HepG2 (cell line): ENCODE data around the gene AMBRA1. TPM values are rescaled to one million over a fixed set of nuclear protein-coding genes. Genes with fewer than 3 reads are reported as not detected.
A peak's percentile ranks its signal among the peaks of the same experiment; 100 is the strongest.

Experiments used
- ATAC-seq: fragments of 200-7000 bp; cut with Tn5 transposase; 3 replicates; pipeline ENCODE4 v1.9.1; 2020; ENCODE audit warnings: mild to moderate bottlenecking, moderate library complexity
- BruUV-seq: library from RNA; stranded (reverse); fragments of 400-500 nt; replicated peaks from 2 replicates; lab custom pipeline; 2021; lab: Mats Ljungman, UMichigan
- CTCF ChIA-PET: fragments of 300-600 bp; formaldehyde crosslinking; extraction: SDS; loops from one replicate; lab custom pipeline; 2021; ENCODE audit warnings: low total read pairs, inconsistent platforms, low intra/inter-chr PET ratio; lab: Yijun Ruan, JAX
- POLR2A ChIA-PET: fragments of 350-600 bp; sonication (Branson Sonifier 250); formaldehyde crosslinking; loops from one replicate; lab custom pipeline; 2020; ENCODE audit warnings: antibody characterized with exemption, inconsistent platforms; lab: Yijun Ruan, JAX
- DNase-seq: peaks from one replicate; pipeline ENCODE4 v3.0.0-alpha.2; 2015; ENCODE audit warnings: low spot score
- FAIRE-seq: peaks from 3 replicates; lab custom pipeline; 2011; peaks lifted over from hg19 to GRCh38; lab: Jason Lieb, UNC
- H2AFZ ChIP-seq: one replicate; pipeline ENCODE4 v1.6.1; 2011; ENCODE audit warnings: low read length, inconsistent platforms
- H3K27ac ChIP-seq: fragments of 300-600 bp; 3 replicates; pipeline ENCODE4 v1.8.0; 2011; ENCODE audit warnings: mixed run types, mild to moderate bottlenecking, mixed read lengths, low read length, inconsistent platforms; ENCODE audit not compliant: insufficient read depth; ENCODE audit errors: extremely low read length
- H3K27me3 ChIP-seq, 2 experiments: fragments of 200-600 bp in 1 of 2; 2 replicates in 1 of 2; 3 replicates in 1 of 2; pipeline versions ENCODE4 v1.6.0 to v1.8.0; 2011; ENCODE audit warnings: low read length in 2 of 2, mild to moderate bottlenecking in 2 of 2, moderate library complexity in 2 of 2, inconsistent platforms in 1 of 2; ENCODE audit not compliant: insufficient read depth in 2 of 2, control insufficient read depth in 1 of 2
- H3K36me3 ChIP-seq, 2 experiments: fragments of 200-600 bp in 1 of 2; replicated peaks in 1 of 2; 2 replicates in 1 of 2; 3 replicates in 1 of 2; pipeline versions ENCODE4 v1.5.1 to v1.8.0; 2011; ENCODE audit warnings: low read length in 2 of 2, inconsistent platforms in 1 of 2; ENCODE audit not compliant: insufficient read depth in 2 of 2, control insufficient read depth in 1 of 2
- H3K4me1 ChIP-seq: 2 replicates; pipeline ENCODE4 v1.5.1; 2012; ENCODE audit warnings: low read length, inconsistent platforms; ENCODE audit not compliant: insufficient read depth
- H3K4me2 ChIP-seq: 2 replicates; pipeline ENCODE4 v1.6.0; 2011; ENCODE audit warnings: low read depth, low read length, inconsistent platforms
- H3K4me3 ChIP-seq, 3 experiments: fragments of 200-600 bp in 1 of 3; sonication (generic), shearing (Covaris generic) in 1 of 3; replicated peaks in 1 of 3; 2 replicates each; pipeline ENCODE4 v1.5.1; 2011 to 2016; ENCODE audit warnings: low read length in 3 of 3, inconsistent platforms in 2 of 3, low read depth in 2 of 3, mild to moderate bottlenecking in 2 of 3, control low read depth in 1 of 3, mixed read lengths in 1 of 3; ENCODE audit not compliant: insufficient read depth in 1 of 3
- H3K79me2 ChIP-seq: one replicate; pipeline ENCODE4 v1.6.1; 2011; ENCODE audit warnings: low read length, inconsistent platforms; ENCODE audit not compliant: insufficient read depth
- H3K9ac ChIP-seq: 2 replicates; pipeline ENCODE4 v1.6.0; 2011; ENCODE audit warnings: mild to moderate bottlenecking, low read depth, low read length, inconsistent platforms; ENCODE audit not compliant: insufficient read depth
- H3K9me3 ChIP-seq: 2 replicates; pipeline ENCODE4 v1.5.1; 2012; ENCODE audit warnings: mild to moderate bottlenecking, low read length
- H4K20me1 ChIP-seq: 2 replicates; pipeline ENCODE4 v1.6.0; 2011; ENCODE audit warnings: inconsistent platforms, mild to moderate bottlenecking, low read length, moderate library complexity; ENCODE audit not compliant: insufficient read depth
- ATF1 ChIP-seq: IDR thresholded peaks from 2 replicates; pipeline ENCODE4 v1.6.1; 2016; ENCODE audit warnings: mild to moderate bottlenecking, control low read depth
- CEBPG ChIP-seq: IDR thresholded peaks from 2 replicates; pipeline ENCODE4 v1.6.1; 2016
- CENPX ChIP-seq: sonication (generic); formaldehyde crosslinking; IDR thresholded peaks from 2 replicates; pipeline ENCODE4 v1.9.0; 2021; ENCODE audit warnings: mild to moderate bottlenecking, missing genetic modification reagents, moderate library complexity
- FOXC1 ChIP-seq: sonication (generic); formaldehyde crosslinking; IDR thresholded peaks from 2 replicates; pipeline ENCODE4 v1.8.0; 2022; ENCODE audit warnings: mild to moderate bottlenecking, missing genetic modification reagents, borderline replicate concordance
- GABPA ChIP-seq, 2 experiments: IDR thresholded peaks; 2 replicates each; pipeline ENCODE4 v1.6.1; 2011 to 2016; ENCODE audit warnings: low read depth in 2 of 2, low read length in 1 of 2, missing biosample characterization in 1 of 2, missing genetic modification characterization in 1 of 2
- GATAD2A ChIP-seq: IDR thresholded peaks from 2 replicates; pipeline ENCODE4 v1.6.1; 2016
- GTF2F1 ChIP-seq: fragments of 150-350 bp; IDR thresholded peaks from 2 replicates; pipeline ENCODE4 v1.6.1; 2014; ENCODE audit warnings: low read length
- HDAC1 ChIP-seq: sonication (generic); formaldehyde crosslinking; IDR thresholded peaks from 2 replicates; pipeline ENCODE4 v1.5.1; 2020; ENCODE audit warnings: mild to moderate bottlenecking, missing genetic modification reagents
- HNF4A ChIP-seq: sonication (generic); formaldehyde crosslinking; IDR thresholded peaks from 2 replicates; pipeline ENCODE4 v1.4.0; 2020; ENCODE audit warnings: missing genetic modification reagents
- MEIS2 ChIP-seq: sonication (generic); formaldehyde crosslinking; IDR thresholded peaks from 2 replicates; pipeline ENCODE4 v1.9.0; 2021; ENCODE audit warnings: mild to moderate bottlenecking, missing genetic modification reagents
- NCOR1 ChIP-seq: fragments of 200-600 bp; sonication (generic); IDR thresholded peaks from 2 replicates; pipeline ENCODE4 v1.7.0; 2017; ENCODE audit warnings: antibody characterized with exemption, low read length, borderline replicate concordance
- NR2F1 ChIP-seq, 2 experiments: fragments of 450-650 bp in 1 of 2; formaldehyde crosslinking in 1 of 2; IDR thresholded peaks; 2 replicates each; pipeline versions ENCODE4 v1.5.0 to v1.6.1; 2016 to 2020; ENCODE audit warnings: mild to moderate bottlenecking in 1 of 2, missing compliant biosample characterization in 1 of 2, missing genetic modification reagents in 1 of 2, moderate library complexity in 1 of 2
- SP140L ChIP-seq: sonication (generic); formaldehyde crosslinking; IDR thresholded peaks from 2 replicates; pipeline ENCODE4 v1.4.0; 2020; ENCODE audit warnings: missing genetic modification reagents, borderline replicate concordance
- ZNF274 ChIP-seq: sonication (generic); formaldehyde crosslinking; IDR thresholded peaks from 2 replicates; pipeline ENCODE4 v1.5.1; 2020; ENCODE audit warnings: mild to moderate bottlenecking, missing genetic modification reagents
- ZNF326 ChIP-seq: sonication (generic); formaldehyde crosslinking; IDR thresholded peaks from 2 replicates; pipeline ENCODE4 v1.4.0; 2020; ENCODE audit warnings: missing genetic modification reagents, borderline replicate concordance
- ZNF34 ChIP-seq: sonication (generic); formaldehyde crosslinking; IDR thresholded peaks from 2 replicates; pipeline ENCODE4 v1.4.0; 2020; ENCODE audit warnings: mild to moderate bottlenecking, missing genetic modification reagents, borderline replicate concordance
- WGBS: methylation state at CpG from one replicate; pipeline ENCODE4 v1.1.6; 2017; ENCODE audit warnings: low lambda C conversion rate; 5-methylcytosine and 5-hydroxymethylcytosine counted together
- in situ Hi-C: cut with HindIII; loops from 2 replicates; pipeline ENCODE4 v1.10.0; 2017; ENCODE audit warnings: low pct_unique_long_range_greater_than_20kb; ENCODE audit not compliant: extremely low pct_ligation_motif_present
- intact Hi-C: fragments of 100-400 bp; cut with micrococcal nuclease; formaldehyde crosslinking; loops from one replicate; pipeline ENCODE4 v1.10.0; 2022; ENCODE audit not compliant: unreplicated experiment
- polyA plus RNA-seq, 8 experiments: library from polyadenylated mRNA; depleted of rRNA in 3 of 8; stranded (reverse) in 7 of 8; unstranded in 1 of 8; fragments of >200 nt; fragmentation: Illumina TruSeq in 4 of 8; extraction: Trizol in 4 of 8; gene quantifications; 2 replicates each; pipeline versions ENCODE4 v1.2.1 to v1.2.3, GENCODE V29; 2011 to 2016; ENCODE audit warnings: low read depth in 4 of 8, missing spikeins in 1 of 8, mixed read lengths in 1 of 8; ENCODE audit not compliant: insufficient read depth in 1 of 8
- total RNA-seq, 5 experiments: library from RNA; depleted of rRNA; stranded (reverse); fragments of >200 nt; fragmentation: Illumina TruSeq; extraction: Trizol; gene quantifications; 2 replicates each; pipeline ENCODE4 v1.2.3, GENCODE V29; 2016; ENCODE audit warnings: low read depth in 1 of 5
- TF ChIP-seq, protein P1 (sequence below): sonication (generic); formaldehyde crosslinking; IDR thresholded peaks from 2 replicates; pipeline ENCODE4 v1.4.0; 2020; ENCODE audit warnings: missing genetic modification reagents, low read depth, mild to moderate bottlenecking, borderline replicate concordance
- TF ChIP-seq, protein P2 (sequence below): sonication (generic); formaldehyde crosslinking; IDR thresholded peaks from 2 replicates; pipeline ENCODE4 v1.4.0; 2020; ENCODE audit warnings: missing genetic modification reagents, mild to moderate bottlenecking, borderline replicate concordance
- TF ChIP-seq, protein P3 (sequence below): sonication (generic); formaldehyde crosslinking; IDR thresholded peaks from 2 replicates; pipeline ENCODE4 v1.5.0; 2020; ENCODE audit warnings: missing genetic modification reagents
- TF ChIP-seq, protein P4 (sequence below): sonication (generic); formaldehyde crosslinking; IDR thresholded peaks from 2 replicates; pipeline ENCODE4 v1.4.0; 2020; ENCODE audit warnings: missing genetic modification reagents

Gene AMBRA1
- total and polyA plus RNA-seq, 2 of the 13 experiments (the other 11 are each of a cell fraction or from before 2014, with no cell fraction given) = 15.7 to 26.0 TPM

DNA sequence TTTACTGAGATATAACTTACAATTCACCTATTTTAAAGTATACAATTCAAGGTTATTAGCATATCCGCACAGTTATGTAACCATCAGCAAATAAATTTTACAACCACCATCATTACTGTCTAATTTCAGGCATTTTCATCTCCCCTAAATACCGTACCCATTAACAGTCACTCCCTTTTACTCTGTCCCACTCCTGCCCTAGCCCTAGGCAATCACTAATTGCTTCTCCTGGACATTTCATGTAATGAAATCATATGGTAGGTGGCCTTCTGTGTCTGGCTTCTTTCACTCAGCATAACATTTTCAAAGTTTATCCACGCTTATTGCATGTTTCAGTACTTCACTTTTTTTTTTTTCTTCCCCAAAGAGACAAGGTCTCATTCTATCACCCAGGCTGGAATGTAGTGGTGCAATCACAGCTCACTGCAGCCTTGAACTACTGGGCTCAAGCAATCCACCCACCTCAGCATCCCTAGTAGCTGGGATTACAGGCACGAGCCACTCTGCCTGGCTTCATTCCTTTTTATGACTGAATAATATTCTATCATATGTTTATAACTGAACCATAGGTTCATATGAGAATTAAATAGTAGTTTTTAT is 140.8 kb downstream of the AMBRA1 start:
- H3K4me1 ChIP-seq = peaks cover 14% of the 10 kb centered on the region
- DNase-seq (peak; percentile 63), FAIRE-seq (peak; percentile 44), ATAC-seq (peak; percentile 90)
- POLR2A ChIA-PET = no interaction called here
- in situ Hi-C loops (no loop called here), intact Hi-C loops (no loop called here)
- no peaks in the 10 kb centered on the region for H3K9me3 ChIP-seq
- H3K9ac ChIP-seq = no peak overlapping the region
- no peak overlapping the region for H3K4me2 ChIP-seq
- no TSS peak for BruUV-seq
- H3K79me2 ChIP-seq = peaks cover 12% of the 10 kb centered on the region
- 72% methylated on average over 4 of the region's 4 CpGs for WGBS
- peaks cover 36% of the 10 kb centered on the region for H4K20me1 ChIP-seq
- peaks cover 0 to 15% of the 10 kb centered on the region in 2 experiments; a peak in 4 of 5 replicates for H3K36me3 ChIP-seq
- H3K4me3 ChIP-seq = no peak overlapping the region
- no peaks in the 10 kb centered on the region for H3K27me3 ChIP-seq
- H3K27ac ChIP-seq = no peak overlapping the region
- CTCF ChIA-PET = no interaction called here
- H2AFZ ChIP-seq = no peak overlapping the region
- TF ChIP-seq, protein P1, sequence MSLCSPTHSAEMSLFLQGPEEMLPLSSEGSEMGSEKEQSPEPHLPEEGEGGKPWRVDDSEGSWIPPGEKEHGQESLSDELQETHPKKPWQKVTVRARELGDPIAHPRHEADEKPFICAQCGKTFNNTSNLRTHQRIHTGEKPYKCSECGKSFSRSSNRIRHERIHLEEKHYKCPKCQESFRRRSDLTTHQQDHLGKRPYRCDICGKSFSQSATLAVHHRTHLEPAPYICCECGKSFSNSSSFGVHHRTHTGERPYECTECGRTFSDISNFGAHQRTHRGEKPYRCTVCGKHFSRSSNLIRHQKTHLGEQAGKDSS (CRISPR knock-in tag) = no peak
- peak; percentile 80 for TF ChIP-seq CEBPG
- no peak for TF ChIP-seq ZNF34 (CRISPR knock-in tag)
- TF ChIP-seq, protein P2, sequence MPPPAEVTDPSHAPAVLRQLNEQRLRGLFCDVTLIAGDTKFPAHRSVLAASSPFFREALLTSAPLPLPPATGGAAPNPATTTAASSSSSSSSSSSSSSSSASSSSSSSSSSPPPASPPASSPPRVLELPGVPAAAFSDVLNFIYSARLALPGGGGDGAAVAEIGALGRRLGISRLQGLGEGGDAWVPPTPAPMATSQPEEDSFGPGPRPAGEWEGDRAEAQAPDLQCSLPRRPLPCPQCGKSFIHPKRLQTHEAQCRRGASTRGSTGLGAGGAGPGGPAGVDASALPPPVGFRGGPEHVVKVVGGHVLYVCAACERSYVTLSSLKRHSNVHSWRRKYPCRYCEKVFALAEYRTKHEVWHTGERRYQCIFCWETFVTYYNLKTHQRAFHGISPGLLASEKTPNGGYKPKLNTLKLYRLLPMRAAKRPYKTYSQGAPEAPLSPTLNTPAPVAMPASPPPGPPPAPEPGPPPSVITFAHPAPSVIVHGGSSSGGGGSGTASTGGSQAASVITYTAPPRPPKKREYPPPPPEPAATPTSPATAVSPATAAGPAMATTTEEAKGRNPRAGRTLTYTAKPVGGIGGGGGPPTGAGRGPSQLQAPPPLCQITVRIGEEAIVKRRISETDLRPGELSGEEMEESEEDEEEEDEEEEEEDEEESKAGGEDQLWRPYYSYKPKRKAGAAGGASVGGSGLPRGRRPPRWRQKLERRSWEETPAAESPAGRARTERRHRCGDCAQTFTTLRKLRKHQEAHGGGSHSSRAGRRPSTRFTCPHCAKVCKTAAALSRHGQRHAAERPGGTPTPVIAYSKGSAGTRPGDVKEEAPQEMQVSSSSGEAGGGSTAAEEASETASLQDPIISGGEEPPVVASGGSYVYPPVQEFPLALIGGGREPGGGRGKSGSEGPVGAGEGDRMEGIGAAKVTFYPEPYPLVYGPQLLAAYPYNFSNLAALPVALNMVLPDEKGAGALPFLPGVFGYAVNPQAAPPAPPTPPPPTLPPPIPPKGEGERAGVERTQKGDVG (CRISPR knock-in tag) = no peak
- TF ChIP-seq HNF4A (CRISPR knock-in tag) = peak; percentile 64
- TF ChIP-seq FOXC1 (CRISPR knock-in tag) = no peak
- no peak for TF ChIP-seq ZNF326 (CRISPR knock-in tag)
- TF ChIP-seq, protein P3, sequence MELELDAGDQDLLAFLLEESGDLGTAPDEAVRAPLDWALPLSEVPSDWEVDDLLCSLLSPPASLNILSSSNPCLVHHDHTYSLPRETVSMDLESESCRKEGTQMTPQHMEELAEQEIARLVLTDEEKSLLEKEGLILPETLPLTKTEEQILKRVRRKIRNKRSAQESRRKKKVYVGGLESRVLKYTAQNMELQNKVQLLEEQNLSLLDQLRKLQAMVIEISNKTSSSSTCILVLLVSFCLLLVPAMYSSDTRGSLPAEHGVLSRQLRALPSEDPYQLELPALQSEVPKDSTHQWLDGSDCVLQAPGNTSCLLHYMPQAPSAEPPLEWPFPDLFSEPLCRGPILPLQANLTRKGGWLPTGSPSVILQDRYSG (CRISPR knock-in tag) = no peak
- TF ChIP-seq GTF2F1 = no peak
- TF ChIP-seq NR2F1 (CRISPR knock-in tag; IDR thresholded peaks at IDR 0.05) = no peak
- TF ChIP-seq ZNF274 = no peak
- TF ChIP-seq SP140L = no peak
- no peak for TF ChIP-seq MEIS2 (CRISPR knock-in tag)
- TF ChIP-seq, protein P4, sequence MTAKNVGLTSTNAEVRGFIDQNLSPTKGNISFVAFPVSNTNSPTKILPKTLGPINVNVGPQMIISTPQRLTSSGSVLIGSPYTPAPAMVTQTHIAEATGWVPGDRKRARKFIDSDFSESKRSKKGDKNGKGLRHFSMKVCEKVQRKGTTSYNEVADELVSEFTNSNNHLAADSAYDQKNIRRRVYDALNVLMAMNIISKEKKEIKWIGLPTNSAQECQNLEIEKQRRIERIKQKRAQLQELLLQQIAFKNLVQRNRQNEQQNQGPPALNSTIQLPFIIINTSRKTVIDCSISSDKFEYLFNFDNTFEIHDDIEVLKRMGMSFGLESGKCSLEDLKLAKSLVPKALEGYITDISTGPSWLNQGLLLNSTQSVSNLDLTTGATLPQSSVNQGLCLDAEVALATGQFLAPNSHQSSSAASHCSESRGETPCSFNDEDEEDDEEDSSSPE = no peak
- no peak for TF ChIP-seq NCOR1
- peak; percentile 48 for TF ChIP-seq GATAD2A
- no peak for TF ChIP-seq HDAC1
- no peak for TF ChIP-seq GABPA (IDR thresholded peaks at IDR 0.05; ENCODE audit: low read depth, low read length)
- no peak for TF ChIP-seq GABPA (CRISPR knock-in tag; IDR thresholded peaks at IDR 0.05; ENCODE audit: low read depth)
- TF ChIP-seq CENPX (CRISPR knock-in tag) = no peak
- TF ChIP-seq ATF1 (CRISPR knock-in tag) = no peak
